Type B pancreatic cell (in vitro differentiated cells): Measurements from ENCODE around the gene ATP5ME. TPM values are rescaled to one million over a fixed set of nuclear protein-coding genes. Genes with fewer than 3 reads are reported as not detected.

Experiments
- DNase-seq: peaks from one replicate; pipeline ENCODE4 v3.0.0; 2021; ENCODE audit warnings: mixed read lengths; ENCODE audit not compliant: unreplicated experiment; ENCODE audit errors: extremely low spot score
- H3K27ac Mint-ChIP-seq: 2 replicates; pipeline ENCODE4 v1.8.0; 2021; ENCODE audit warnings: mild to moderate bottlenecking, mixed read lengths
- H3K27me3 Mint-ChIP-seq: 2 replicates; pipeline ENCODE4 v1.8.0; 2021; ENCODE audit warnings: mixed read lengths
- H3K36me3 Mint-ChIP-seq: 2 replicates; pipeline ENCODE4 v1.8.0; 2021; ENCODE audit warnings: mixed read lengths
- H3K4me1 Mint-ChIP-seq: one replicate; pipeline ENCODE4 v1.8.0; 2021; ENCODE audit warnings: mixed read lengths; ENCODE audit not compliant: unreplicated experiment
- H3K4me3 Mint-ChIP-seq: 2 replicates; pipeline ENCODE4 v1.8.0; 2021; ENCODE audit warnings: mild to moderate bottlenecking, mixed read lengths
- H3K9me3 Mint-ChIP-seq: 2 replicates; pipeline ENCODE4 v1.8.0; 2021; ENCODE audit warnings: mixed read lengths
- CTCF ChIP-seq: fragments of 200-600 bp; sonication (generic); conservative IDR thresholded peaks from 2 replicates; pipeline ENCODE4 v1.5.0; 2021; ENCODE audit warnings: antibody characterized with exemption, mild to moderate bottlenecking
- total RNA-seq: library from RNA; stranded (reverse); gene quantifications from 2 replicates; pipeline ENCODE4 v1.2.1, GENCODE V29; 2021; ENCODE audit warnings: low replicate concordance

The ATP5ME gene
- total RNA-seq, 1 donor from 2014 or later, result 285 TPM

- Mint-ChIP-seq H3K27ac (no peak overlapping the region), H3K27me3 (peaks cover 14% of the 10 kb centered on the region), H3K4me3 (no peak overlapping the region), H3K36me3 (no peaks in the 10 kb centered on the region), H3K9me3 (no peaks in the 10 kb centered on the region), H3K4me1 (no peaks in the 10 kb centered on the region)
- DNase-seq, result no peak
- TF ChIP-seq CTCF, result no peak
These were observed 40.7 kb downstream of the ATP5ME start for GRCh38 chr4:633406-633805.

- no peak overlapping the region for H3K4me3 Mint-ChIP-seq
- H3K36me3 Mint-ChIP-seq, result no peaks in the 10 kb centered on the region
- H3K9me3 Mint-ChIP-seq, result no peaks in the 10 kb centered on the region
- no peaks in the 10 kb centered on the region for H3K4me1 Mint-ChIP-seq
- peaks cover 13% of the 10 kb centered on the region for H3K27me3 Mint-ChIP-seq
- DNase-seq, result no peak
- no peak overlapping the region for H3K27ac Mint-ChIP-seq
- TF ChIP-seq CTCF, result no peak
These were observed 41.1 kb downstream of the ATP5ME start for GRCh38 chr4:632926-633325.

- H3K36me3 Mint-ChIP-seq, result no peaks in the 10 kb centered on the region
- DNase-seq, result no peak
- no peaks in the 10 kb centered on the region for H3K4me1 Mint-ChIP-seq
- no peak overlapping the region for H3K27ac Mint-ChIP-seq
- no peaks in the 10 kb centered on the region for H3K9me3 Mint-ChIP-seq
- no peak for TF ChIP-seq CTCF
- H3K4me3 Mint-ChIP-seq, result no peak overlapping the region
- peaks cover 10% of the 10 kb centered on the region for H3K27me3 Mint-ChIP-seq
These were observed 41.8 kb downstream of the ATP5ME start for GRCh38 chr4:632196-632790.

- no peak for TF ChIP-seq CTCF
- no peaks in the 10 kb centered on the region for H3K9me3 Mint-ChIP-seq
- peaks cover 8% of the 10 kb centered on the region for H3K27me3 Mint-ChIP-seq
- H3K27ac Mint-ChIP-seq, result no peak overlapping the region
- no peak overlapping the region for H3K4me3 Mint-ChIP-seq
- no peaks in the 10 kb centered on the region for H3K4me1 Mint-ChIP-seq
- DNase-seq, result no peak
- no peaks in the 10 kb centered on the region for H3K36me3 Mint-ChIP-seq
These were observed 43.4 kb downstream of the ATP5ME start for GRCh38 chr4:630656-631055.

GRCh38 chr4:629915-630641 is 44.0 kb downstream of the ATP5ME start:
- H3K9me3 Mint-ChIP-seq, result no peaks in the 10 kb centered on the region
- no peak for DNase-seq
- peaks cover 5% of the 10 kb centered on the region for H3K27me3 Mint-ChIP-seq
- TF ChIP-seq CTCF, result no peak
- no peak overlapping the region for H3K4me3 Mint-ChIP-seq
- no peaks in the 10 kb centered on the region for H3K4me1 Mint-ChIP-seq
- no peak overlapping the region for H3K27ac Mint-ChIP-seq
- no peaks in the 10 kb centered on the region for H3K36me3 Mint-ChIP-seq
